ENCODE data around the gene WDR62. TPM values are rescaled to one million over a fixed set of nuclear protein-coding genes. Genes with fewer than 3 reads are reported as not detected.

The WDR62 gene
- total RNA-seq, 4 donors from 2014 or later = 1.1 to 4.8 (median 3.5) TPM

- DNase-seq = no peak
- TF ChIP-seq CTCF (IDR thresholded peaks at IDR 0.05) = no peak
- no peak for TF ChIP-seq POLR2A (IDR thresholded peaks at IDR 0.05)
- Histone ChIP-seq H3K36me3 (no peaks in the 10 kb centered on the region), H3K4me1 (peaks cover 0 to 12% (median 0%) of the 10 kb centered on the region in 3 donors), H3K27ac (no peak overlapping the region), H3K4me3 (no peak overlapping the region), H3K27me3 (no peaks in the 10 kb centered on the region), H3K9me3 (no peaks in the 10 kb centered on the region)
- intact Hi-C loops (cut with DNase I) = no loop called here
- WGBS, 2 donors = 100% methylated on average over 4 of the region's 7 CpGs; no CpG with 5 or more reads in 1 of the 2 donors
Measured at GRCh38 chr19:36092566-36092965, 37.9 kb downstream of the WDR62 start.

DNA sequence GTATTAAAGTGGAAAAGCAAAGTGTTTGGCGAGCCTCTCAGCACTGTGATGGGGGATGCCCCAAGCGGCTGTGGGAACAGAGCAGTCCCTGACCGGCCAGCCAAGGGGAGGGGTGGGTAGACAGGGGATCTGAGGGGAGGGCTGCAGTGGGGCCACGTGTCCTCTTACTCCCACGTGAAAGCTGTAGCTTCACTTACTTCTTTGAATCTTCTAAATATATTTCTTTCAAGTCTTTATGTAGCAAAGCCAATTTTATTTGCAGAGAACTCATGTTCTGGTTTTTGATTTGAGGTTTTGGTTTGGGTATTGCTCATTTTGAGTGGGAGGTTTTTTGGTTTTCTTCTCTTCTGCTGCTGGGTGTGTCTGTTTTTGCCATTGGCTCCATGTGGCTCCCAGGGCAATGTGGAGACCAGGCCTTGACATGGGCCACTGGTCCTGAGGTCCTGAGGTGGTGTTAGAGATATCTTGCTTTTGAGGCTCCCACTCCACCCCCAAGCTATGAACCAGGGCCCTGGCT lies 38.5 kb downstream of the WDR62 start:
- intact Hi-C loops (cut with DNase I) = no loop called here
- H3K4me1 ChIP-seq = peaks cover 0 to 12% (median 0%) of the 10 kb centered on the region in 3 donors
- no peaks in the 10 kb centered on the region for H3K9me3 ChIP-seq
- WGBS, 2 donors = 88 to 93% methylated on average over 2 to 5 of the region's 5 CpGs
- H3K27me3 ChIP-seq = no peaks in the 10 kb centered on the region
- no peaks in the 10 kb centered on the region for H3K36me3 ChIP-seq
- no peak overlapping the region for H3K4me3 ChIP-seq
- no peak for TF ChIP-seq CTCF (IDR thresholded peaks at IDR 0.05)
- no peak for TF ChIP-seq POLR2A (IDR thresholded peaks at IDR 0.05)
- DNase-seq = no peak
- no peak overlapping the region for H3K27ac ChIP-seq

GRCh38 chr19:36093687-36094086 lies 39.0 kb downstream of the WDR62 start:
- DNase-seq = no peak
- intact Hi-C loops (cut with DNase I) = no loop called here
- H3K4me3 ChIP-seq = no peak overlapping the region

GRCh38 chr19:36097036-36097435 lies 42.3 kb downstream of the WDR62 start:
- H3K9me3 ChIP-seq = no peaks in the 10 kb centered on the region
- peaks cover 0 to 29% (median 5%) of the 10 kb centered on the region in 3 donors for H3K4me1 ChIP-seq
- no peak for TF ChIP-seq POLR2A (IDR thresholded peaks at IDR 0.05)
- no peak for TF ChIP-seq CTCF (IDR thresholded peaks at IDR 0.05)
- H3K27me3 ChIP-seq = no peaks in the 10 kb centered on the region
- DNase-seq = no peak
- 81 to 93% methylated on average over 6 of the region's 6 CpGs for WGBS, 2 donors
- no peak overlapping the region for H3K27ac ChIP-seq
- intact Hi-C loops (cut with DNase I) = no loop called here
- no peaks in the 10 kb centered on the region for H3K36me3 ChIP-seq
- H3K4me3 ChIP-seq = no peak overlapping the region

More at GRCh38 chr19:36093687-36094086, 39.0 kb downstream of the WDR62 start:
- Histone ChIP-seq H3K9me3 (no peaks in the 10 kb centered on the region), H3K27ac (no peak overlapping the region), H3K4me1 (peaks cover 0 to 12% (median 0%) of the 10 kb centered on the region in 3 donors), H3K27me3 (no peaks in the 10 kb centered on the region), H3K36me3 (no peaks in the 10 kb centered on the region)
- TF ChIP-seq POLR2A (IDR thresholded peaks at IDR 0.05) (no peak), CTCF (IDR thresholded peaks at IDR 0.05) (no peak)
- WGBS, 2 donors = 55 to 61% methylated on average over 5 of the region's 6 CpGs

GRCh38 chr19:36099166-36099785 lies 44.6 kb downstream of the WDR62 start:
- no peak overlapping the region for H3K4me3 ChIP-seq
- peaks cover 0 to 37% (median 5%) of the 10 kb centered on the region in 3 donors for H3K4me1 ChIP-seq
- 76 to 84% methylated on average over 7 to 13 of the region's 19 CpGs for WGBS, 2 donors
- H3K27ac ChIP-seq = no peak overlapping the region
- TF ChIP-seq POLR2A (IDR thresholded peaks at IDR 0.05) = no peak
- intact Hi-C loops (cut with DNase I) = no loop called here
- no peaks in the 10 kb centered on the region for H3K9me3 ChIP-seq
- H3K27me3 ChIP-seq = no peaks in the 10 kb centered on the region
- H3K36me3 ChIP-seq = no peaks in the 10 kb centered on the region
- DNase-seq = no peak
